Ovary (tissue), 1 donor: ENCODE measurements around the gene ME1.

Source experiments
- EP300 ChIP-seq: sonication (generic); formaldehyde crosslinking; IDR thresholded peaks from one replicate; pipeline ENCODE4 v1.6.1; 2017; ENCODE audit warnings: antibody characterized with exemption
- POLR2A ChIP-seq: fragments of 450-650 bp; IDR thresholded peaks from one replicate; pipeline ENCODE4 v1.6.1; 2017; ENCODE audit warnings: antibody characterized with exemption, mild to moderate bottlenecking, moderate library complexity

DNA sequence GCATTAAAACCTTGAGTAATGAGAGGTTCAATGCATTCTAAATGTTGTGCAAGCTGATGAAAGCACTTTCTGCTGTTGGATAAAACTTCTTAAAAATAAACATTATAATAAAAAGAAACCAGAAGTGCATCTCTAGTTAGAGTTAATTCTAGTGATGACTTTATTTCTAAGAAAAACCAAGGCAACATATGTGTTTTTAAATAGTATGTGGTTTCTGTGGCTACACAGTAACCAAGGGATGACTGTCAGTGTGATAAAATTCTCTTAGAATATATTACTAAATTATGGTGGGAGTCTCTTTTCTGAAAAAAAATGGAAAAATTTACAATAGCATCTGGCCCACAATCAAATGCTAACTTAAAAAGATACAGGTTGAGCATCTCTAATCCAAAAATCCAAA, 117.0 kb downstream of the ME1 start:
- TF ChIP-seq POLR2A (no peak), EP300 (no peak)
